Spleen (tissue), 7 donors: ENCODE data around the gene ISOC2.

ENCODE experiments used
- POLR2A ChIP-seq, 3 donors: fragments of 450-650 bp; IDR thresholded peaks; one replicate each; pipeline ENCODE4 v1.5.1; 2017; ENCODE audit warnings: antibody characterized with exemption in 3 of 3, mild to moderate bottlenecking in 1 of 3
- POLR2AphosphoS5 ChIP-seq, 3 donors: sonication (generic); formaldehyde crosslinking; IDR thresholded peaks; one replicate each; pipeline ENCODE4 v1.5.1; 2017; ENCODE audit warnings: antibody characterized with exemption in 3 of 3
- TF ChIP-seq, protein P1 (sequence below), 11 experiments: fragments of 200-600 bp in 7 of 11; fragments of 450-650 bp in 4 of 11; sonication (generic) in 4 of 11; IDR thresholded peaks in 8 of 11; conservative IDR thresholded peaks in 3 of 11; 1 replicate in 7 of 11; 2 replicates in 4 of 11; pipeline versions ENCODE4 v1.4.0 to v1.8.0; 2016 to 2021; ENCODE audit warnings: antibody characterized with exemption in 11 of 11, inconsistent platforms in 4 of 11, mild to moderate bottlenecking in 1 of 11
- donor health status: DM: no; HTN: no; CAD: no; lungs with moderate emphysema.
- donor health status: DM: no; HTN: no; CAD: no.
- donor health status: DM: no; HTN: no; CAD: no.

DNA sequence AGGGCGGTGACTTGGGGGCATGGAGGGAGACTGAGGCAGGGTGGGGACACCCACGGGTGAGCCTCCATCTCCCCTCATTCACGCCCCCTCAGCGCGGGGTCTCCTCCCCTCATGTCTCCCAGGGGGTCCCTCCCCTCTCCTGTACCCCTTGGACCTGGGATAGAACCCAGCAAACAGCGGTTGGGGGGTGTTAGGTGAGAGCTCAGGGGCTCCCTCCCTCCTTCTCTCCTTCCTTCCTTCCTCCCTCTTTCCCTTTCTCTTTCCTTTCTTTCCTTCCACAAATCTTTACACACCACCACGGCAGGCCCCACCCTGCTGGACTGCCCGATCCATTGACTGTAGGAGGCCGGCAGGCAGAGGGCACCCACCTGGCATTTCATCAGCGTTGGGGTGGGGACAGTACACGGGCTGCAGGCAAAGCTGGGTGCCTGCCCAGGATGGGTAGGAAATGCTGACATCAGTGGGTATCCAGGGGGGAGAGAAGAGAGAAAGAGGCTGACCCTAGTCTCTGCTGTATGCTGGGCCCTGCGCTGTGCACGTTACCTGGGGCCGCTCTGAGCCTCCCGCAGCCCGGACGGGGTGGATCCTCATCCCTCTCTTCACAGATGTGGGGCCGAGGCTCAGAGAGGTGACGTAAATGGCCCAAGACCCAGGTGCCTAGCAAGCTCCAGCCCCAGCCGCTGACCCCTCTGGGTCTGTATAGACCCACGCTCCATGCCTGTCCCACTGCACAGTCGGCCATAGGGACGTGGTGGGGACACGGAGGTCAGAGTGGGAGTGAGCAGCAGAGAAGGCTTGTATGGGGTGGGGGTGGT is 30.3 kb upstream of the ISOC2 start:
- TF ChIP-seq, protein P1, sequence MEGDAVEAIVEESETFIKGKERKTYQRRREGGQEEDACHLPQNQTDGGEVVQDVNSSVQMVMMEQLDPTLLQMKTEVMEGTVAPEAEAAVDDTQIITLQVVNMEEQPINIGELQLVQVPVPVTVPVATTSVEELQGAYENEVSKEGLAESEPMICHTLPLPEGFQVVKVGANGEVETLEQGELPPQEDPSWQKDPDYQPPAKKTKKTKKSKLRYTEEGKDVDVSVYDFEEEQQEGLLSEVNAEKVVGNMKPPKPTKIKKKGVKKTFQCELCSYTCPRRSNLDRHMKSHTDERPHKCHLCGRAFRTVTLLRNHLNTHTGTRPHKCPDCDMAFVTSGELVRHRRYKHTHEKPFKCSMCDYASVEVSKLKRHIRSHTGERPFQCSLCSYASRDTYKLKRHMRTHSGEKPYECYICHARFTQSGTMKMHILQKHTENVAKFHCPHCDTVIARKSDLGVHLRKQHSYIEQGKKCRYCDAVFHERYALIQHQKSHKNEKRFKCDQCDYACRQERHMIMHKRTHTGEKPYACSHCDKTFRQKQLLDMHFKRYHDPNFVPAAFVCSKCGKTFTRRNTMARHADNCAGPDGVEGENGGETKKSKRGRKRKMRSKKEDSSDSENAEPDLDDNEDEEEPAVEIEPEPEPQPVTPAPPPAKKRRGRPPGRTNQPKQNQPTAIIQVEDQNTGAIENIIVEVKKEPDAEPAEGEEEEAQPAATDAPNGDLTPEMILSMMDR (IDR thresholded peaks at IDR 0.05 in 8 of 11, conservative IDR thresholded peaks at IDR 0.05 in 3 of 11) = no peak
- TF ChIP-seq POLR2AphosphoS5 (IDR thresholded peaks at IDR 0.05) (no peak), POLR2A (IDR thresholded peaks at IDR 0.05) (no peak)
